Hepatocyte (in vitro differentiated cells): Measurements from ENCODE around the gene ZNF239. TPM values are rescaled to one million over a fixed set of nuclear protein-coding genes. Genes with fewer than 3 reads are reported as not detected.
A peak's percentile ranks its signal among the peaks of the same experiment; 100 is the strongest.

Source experiments
- DNase-seq: peaks from one replicate; pipeline ENCODE4 v3.0.0-alpha.2; 2016; ENCODE audit warnings: low spot score
- H2AFZ ChIP-seq: fragments of 200-600 bp; sonication (generic); 2 replicates; pipeline ENCODE4 v1.6.0; 2016; ENCODE audit warnings: antibody characterized with exemption, mild to moderate bottlenecking
- H3K27ac ChIP-seq: fragments of 200-600 bp; sonication (generic); 2 replicates; pipeline ENCODE4 v1.5.1; 2016; ENCODE audit warnings: mild to moderate bottlenecking
- H3K27me3 ChIP-seq: fragments of 200-600 bp; sonication (generic); 2 replicates; pipeline ENCODE4 v1.6.1; 2016
- H3K36me3 ChIP-seq: fragments of 200-600 bp; sonication (generic); replicated peaks from 2 replicates; pipeline ENCODE4 v1.5.1; 2016; ENCODE audit warnings: low read depth; ENCODE audit not compliant: insufficient read depth
- H3K4me1 ChIP-seq: fragments of 200-600 bp; sonication (generic); 2 replicates; pipeline ENCODE4 v1.5.1; 2016; ENCODE audit warnings: mild to moderate bottlenecking, moderate library complexity; ENCODE audit not compliant: insufficient read depth
- H3K4me2 ChIP-seq: fragments of 200-600 bp; sonication (generic); 2 replicates; pipeline ENCODE4 v1.6.0; 2016
- H3K4me3 ChIP-seq: fragments of 200-600 bp; sonication (generic); 2 replicates; pipeline ENCODE4 v1.5.1; 2016; ENCODE audit warnings: mild to moderate bottlenecking
- H3K79me2 ChIP-seq: fragments of 200-600 bp; sonication (generic); 2 replicates; pipeline ENCODE4 v1.6.0; 2017; ENCODE audit warnings: mild to moderate bottlenecking
- H3K9me2 ChIP-seq: fragments of 200-600 bp; sonication (generic); replicated peaks from 2 replicates; pipeline ENCODE4 v1.6.0; 2017; ENCODE audit warnings: mild to moderate bottlenecking; ENCODE audit not compliant: insufficient read depth
- H3K9me3 ChIP-seq: fragments of 200-600 bp; sonication (generic); 2 replicates; pipeline ENCODE4 v1.5.1; 2016; ENCODE audit warnings: low read depth, mild to moderate bottlenecking
- H4K20me1 ChIP-seq: fragments of 200-600 bp; sonication (generic); 2 replicates; pipeline ENCODE4 v1.6.0; 2016; ENCODE audit warnings: mild to moderate bottlenecking; ENCODE audit not compliant: insufficient read depth, poor library complexity, severe bottlenecking
- EZH2 ChIP-seq: fragments of 200-600 bp; sonication (generic); IDR thresholded peaks from 2 replicates; pipeline ENCODE4 v1.6.1; 2016; ENCODE audit warnings: antibody characterized with exemption, mild to moderate bottlenecking, borderline replicate concordance
- EZH2phosphoT487 ChIP-seq: fragments of 200-600 bp; sonication (generic); IDR thresholded peaks from one replicate; pipeline ENCODE4 v1.6.1; 2018; ENCODE audit warnings: antibody characterized with exemption, mild to moderate bottlenecking, low read depth, moderate library complexity; ENCODE audit not compliant: unreplicated experiment, severe bottlenecking
- WGBS: methylation state at CpG from one replicate; pipeline ENCODE4 v1.1.6; 2016; ENCODE audit warnings: low lambda C conversion rate; ENCODE audit errors: missing lambda C conversion rate; 5-methylcytosine and 5-hydroxymethylcytosine counted together
- polyA plus RNA-seq: library from polyadenylated mRNA; unstranded; fragments of >200 nt; fragmentation: Nextera tagmentation; extraction: Ambion mirVana; gene quantifications from 2 replicates; pipeline ENCODE4 v1.2.1, GENCODE V29; 2016
- total RNA-seq: library from RNA; depleted of rRNA; stranded (reverse); fragments of >200 nt; gene quantifications from 2 replicates; pipeline ENCODE4 v1.2.3, GENCODE V29; 2014
- TF ChIP-seq, protein P1 (sequence below): fragments of 200-600 bp; sonication (generic); IDR thresholded peaks from 2 replicates; pipeline ENCODE4 v1.5.1; 2016; ENCODE audit warnings: antibody characterized with exemption, mild to moderate bottlenecking; ENCODE audit not compliant: poor library complexity

The ZNF239 gene
- total and polyA plus RNA-seq, 2 experiments from 2014 or later = 4.3 to 5.8 TPM

GRCh38 chr10:43576580-43576979 lies 2.2 kb upstream of the ZNF239 start:
- Histone ChIP-seq H3K27me3 (no peaks in the 10 kb centered on the region), H3K9me2 (no peaks in the 10 kb centered on the region), H3K36me3 (no peaks in the 10 kb centered on the region), H3K4me1 (peaks cover 8% of the 10 kb centered on the region), H3K4me2 (no peak overlapping the region), H3K4me3 (no peak overlapping the region), H3K9me3 (no peaks in the 10 kb centered on the region), H2AFZ (no peak overlapping the region), H3K27ac (no peak overlapping the region), H3K79me2 (no peaks in the 10 kb centered on the region), H4K20me1 (no peaks in the 10 kb centered on the region)
- 73% methylated on average over 5 of the region's 5 CpGs for WGBS
- no peak for DNase-seq
- TF ChIP-seq EZH2 (no peak), EZH2phosphoT487 (no peak)
- TF ChIP-seq, protein P1, sequence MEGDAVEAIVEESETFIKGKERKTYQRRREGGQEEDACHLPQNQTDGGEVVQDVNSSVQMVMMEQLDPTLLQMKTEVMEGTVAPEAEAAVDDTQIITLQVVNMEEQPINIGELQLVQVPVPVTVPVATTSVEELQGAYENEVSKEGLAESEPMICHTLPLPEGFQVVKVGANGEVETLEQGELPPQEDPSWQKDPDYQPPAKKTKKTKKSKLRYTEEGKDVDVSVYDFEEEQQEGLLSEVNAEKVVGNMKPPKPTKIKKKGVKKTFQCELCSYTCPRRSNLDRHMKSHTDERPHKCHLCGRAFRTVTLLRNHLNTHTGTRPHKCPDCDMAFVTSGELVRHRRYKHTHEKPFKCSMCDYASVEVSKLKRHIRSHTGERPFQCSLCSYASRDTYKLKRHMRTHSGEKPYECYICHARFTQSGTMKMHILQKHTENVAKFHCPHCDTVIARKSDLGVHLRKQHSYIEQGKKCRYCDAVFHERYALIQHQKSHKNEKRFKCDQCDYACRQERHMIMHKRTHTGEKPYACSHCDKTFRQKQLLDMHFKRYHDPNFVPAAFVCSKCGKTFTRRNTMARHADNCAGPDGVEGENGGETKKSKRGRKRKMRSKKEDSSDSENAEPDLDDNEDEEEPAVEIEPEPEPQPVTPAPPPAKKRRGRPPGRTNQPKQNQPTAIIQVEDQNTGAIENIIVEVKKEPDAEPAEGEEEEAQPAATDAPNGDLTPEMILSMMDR = no peak

- Histone ChIP-seq H3K27me3 (no peaks in the 10 kb centered on the region), H3K79me2 (no peaks in the 10 kb centered on the region), H3K9me3 (no peaks in the 10 kb centered on the region), H3K36me3 (no peaks in the 10 kb centered on the region), H3K4me2 (no peak overlapping the region), H3K9me2 (no peaks in the 10 kb centered on the region), H3K4me3 (no peak overlapping the region), H3K4me1 (peaks cover 8% of the 10 kb centered on the region), H3K27ac (no peak overlapping the region), H4K20me1 (no peaks in the 10 kb centered on the region), H2AFZ (no peak overlapping the region)
- no peak for DNase-seq
- TF ChIP-seq EZH2phosphoT487 (no peak), EZH2 (no peak)
- TF ChIP-seq, protein P1 = no peak
- WGBS = 96% methylated on average over 5 of the region's 5 CpGs
These were observed 1.6 kb upstream of the ZNF239 start for GRCh38 chr10:43576062-43576461.

- peak overlapping the region; percentile 53 for H3K4me3 ChIP-seq
- no peaks in the 10 kb centered on the region for H3K9me2 ChIP-seq
- no peaks in the 10 kb centered on the region for H3K79me2 ChIP-seq
- WGBS = 90% methylated on average over 8 of the region's 8 CpGs
- peak overlapping the region; percentile 88 for H3K4me2 ChIP-seq
- H3K36me3 ChIP-seq = no peaks in the 10 kb centered on the region
- no peaks in the 10 kb centered on the region for H3K9me3 ChIP-seq
- peak overlapping the region; percentile 99 for H2AFZ ChIP-seq
- no peaks in the 10 kb centered on the region for H3K27me3 ChIP-seq
- TF ChIP-seq EZH2phosphoT487 = no peak
- no peak for TF ChIP-seq EZH2
- TF ChIP-seq, protein P1 = no peak
- no peaks in the 10 kb centered on the region for H4K20me1 ChIP-seq
- peak overlapping the region; percentile 75 for H3K27ac ChIP-seq
- DNase-seq = no peak
- H3K4me1 ChIP-seq = peaks cover 13% of the 10 kb centered on the region
These were observed 490 bp upstream of the ZNF239 start for GRCh38 chr10:43574906-43575305.
